B cell (primary cell): Measurements from ENCODE around the gene VSIG10. TPM values are rescaled to one million over a fixed set of nuclear protein-coding genes. Genes with fewer than 3 reads are reported as not detected.

Experiments used
- ATAC-seq: fragments of 200-7000 bp; cut with Tn5 transposase; one replicate; pipeline ENCODE4 v1.10.0; 2021; ENCODE audit warnings: low read depth, mild to moderate bottlenecking, moderate number of reproducible peaks, moderate library complexity
- CTCF ChIA-PET: fragments of 350-600 bp; sonication (Branson Sonifier 250); formaldehyde crosslinking; loops from one replicate; lab custom pipeline; 2021; ENCODE audit warnings: antibody characterized with exemption, inconsistent platforms; lab: Charles Lee
- POLR2A ChIA-PET: fragments of 350-600 bp; sonication (Branson Sonifier 250); formaldehyde crosslinking; loops from one replicate; lab custom pipeline; 2021; ENCODE audit warnings: antibody characterized with exemption; lab: Charles Lee
- DNase-seq: peaks from one replicate; pipeline ENCODE4 v3.0.0; 2013
- H2AFZ ChIP-seq: 2 replicates; pipeline ENCODE4 v1.6.1; 2012; ENCODE audit warnings: mild to moderate bottlenecking, low read depth, low read length; ENCODE audit not compliant: insufficient read depth, poor library complexity, severe bottlenecking
- H3K27ac ChIP-seq, 2 donors: 1 replicate in 1 of 2; 2 replicates in 1 of 2; pipeline ENCODE4 v1.5.1; 2012 to 2013; ENCODE audit warnings: low read length in 2 of 2, mild to moderate bottlenecking in 2 of 2, moderate library complexity in 1 of 2
- H3K27me3 ChIP-seq, 4 experiments: fragments of 200-600 bp in 1 of 4; sonication (generic) in 1 of 4; replicated peaks in 1 of 4; 1 replicate in 2 of 4; 2 replicates in 2 of 4; pipeline versions ENCODE4 v1.6.1 to v1.7.0; 2013 to 2016; ENCODE audit warnings: low read length in 3 of 4, mild to moderate bottlenecking in 2 of 4, mixed read lengths in 1 of 4, moderate library complexity in 1 of 4; ENCODE audit not compliant: insufficient read depth in 4 of 4, control insufficient read depth in 3 of 4; ENCODE audit errors: control extremely low read depth in 1 of 4
- H3K36me3 ChIP-seq, 2 experiments: replicated peaks in 1 of 2; 1 replicate in 1 of 2; 2 replicates in 1 of 2; pipeline versions ENCODE4 v1.6.1 to v1.7.1; 2013; ENCODE audit warnings: low read length in 1 of 2; ENCODE audit not compliant: insufficient read depth in 2 of 2, control insufficient read depth in 1 of 2; ENCODE audit errors: control extremely low read depth in 1 of 2, extremely low read depth in 1 of 2
- H3K4me1 ChIP-seq, 2 donors: fragments of 200-600 bp in 1 of 2; sonication (generic) in 1 of 2; 1 replicate in 1 of 2; 2 replicates in 1 of 2; pipeline versions ENCODE4 v1.5.1 to v1.6.1; 2013 to 2017; ENCODE audit warnings: low read length in 2 of 2; ENCODE audit not compliant: control insufficient read depth in 2 of 2, insufficient read depth in 2 of 2
- H3K4me2 ChIP-seq: replicated peaks from 2 replicates; pipeline ENCODE3; 2012; ENCODE audit warnings: mild to moderate bottlenecking, low read depth, low read length; ENCODE audit not compliant: poor library complexity, severe bottlenecking
- H3K4me3 ChIP-seq, 5 experiments: fragments of 200-600 bp in 1 of 5; sonication (generic) in 1 of 5; 1 replicate in 3 of 5; 2 replicates in 2 of 5; pipeline versions ENCODE4 v1.5.1 to v1.7.0; 2011 to 2016; ENCODE audit warnings: low read length in 4 of 5, mild to moderate bottlenecking in 4 of 5, low read depth in 2 of 5, control low read depth in 1 of 5, moderate library complexity in 1 of 5; ENCODE audit not compliant: insufficient read depth in 1 of 5; ENCODE audit errors: control extremely low read depth in 1 of 5, extremely low read depth in 1 of 5
- H3K79me2 ChIP-seq: fragments of 200-600 bp; sonication (generic); one replicate; pipeline ENCODE4 v1.6.0; 2016; ENCODE audit warnings: low read length; ENCODE audit not compliant: control insufficient read depth, insufficient read depth
- H3K9ac ChIP-seq: fragments of 200-600 bp; sonication (generic); 2 replicates; pipeline ENCODE4 v1.6.1; 2017; ENCODE audit warnings: mild to moderate bottlenecking, low read length, moderate library complexity
- H3K9me3 ChIP-seq, 3 donors: one replicate each; pipeline versions ENCODE4 v1.6.1 to v1.7.1; 2013; ENCODE audit warnings: low read length in 2 of 3; ENCODE audit not compliant: control insufficient read depth in 2 of 3, insufficient read depth in 1 of 3; ENCODE audit errors: control extremely low read depth in 1 of 3
- H4K20me1 ChIP-seq: 2 replicates; pipeline ENCODE4 v1.6.0; 2012; ENCODE audit warnings: mild to moderate bottlenecking, low read length; ENCODE audit not compliant: insufficient read depth, control insufficient read depth, poor library complexity, severe bottlenecking
- H3K27ac Mint-ChIP-seq: one replicate; pipeline ENCODE4 v1.8.0; 2021; ENCODE audit warnings: mixed read lengths
- H3K27me3 Mint-ChIP-seq: one replicate; pipeline ENCODE4 v1.8.0; 2021; ENCODE audit warnings: mixed read lengths
- H3K4me1 Mint-ChIP-seq: one replicate; pipeline ENCODE4 v1.8.0; 2021; ENCODE audit warnings: mixed read lengths
- H3K4me3 Mint-ChIP-seq: one replicate; pipeline ENCODE4 v1.8.0; 2021; ENCODE audit warnings: mixed read lengths
- H3K9me3 Mint-ChIP-seq: one replicate; pipeline ENCODE4 v1.8.0; 2022; ENCODE audit warnings: mixed read lengths; ENCODE audit not compliant: insufficient read depth
- EZH2 ChIP-seq: IDR thresholded peaks from 2 replicates; pipeline ENCODE4 v1.6.1; 2012; ENCODE audit warnings: borderline replicate concordance, low read depth, mild to moderate bottlenecking, moderate library complexity, low read length; ENCODE audit not compliant: insufficient read depth, poor library complexity, severe bottlenecking
- WGBS: methylation state at CpG from one replicate; pipeline ENCODE4 v1.1.5; 2013; ENCODE audit warnings: missing lambda C conversion rate; ENCODE audit not compliant: insufficient coverage; 5-methylcytosine and 5-hydroxymethylcytosine counted together
- intact Hi-C: fragments of 100-400 bp; cut with micrococcal nuclease; formaldehyde crosslinking; loops from one replicate; pipeline ENCODE4 v1.10.0; 2022
- polyA minus RNA-seq: library from RNA; depleted of rRNA, polyadenylated mRNA; stranded (reverse); fragments of >200 nt; gene quantifications from 2 replicates; pipeline ENCODE4 v1.2.3, GENCODE V29; 2012
- polyA plus RNA-seq: library from polyadenylated mRNA; depleted of rRNA; stranded (reverse); fragments of >200 nt; gene quantifications from 2 replicates; pipeline ENCODE4 v1.2.3, GENCODE V29; 2012
- total RNA-seq, 2 donors: library from RNA; stranded (reverse); fragments of 120-200 nt in 1 of 2; gene quantifications; 1 replicate in 1 of 2; 2 replicates in 1 of 2; pipeline versions ENCODE4 v1.2.3 to v1.2.4, GENCODE V29; 2013 to 2022
- TF ChIP-seq, protein P1 (sequence below): fragments of 200-600 bp; IDR thresholded peaks from one replicate; pipeline ENCODE4 v1.8.0; 2022; ENCODE audit warnings: antibody characterized with exemption, mild to moderate bottlenecking

VSIG10 gene, protein sequence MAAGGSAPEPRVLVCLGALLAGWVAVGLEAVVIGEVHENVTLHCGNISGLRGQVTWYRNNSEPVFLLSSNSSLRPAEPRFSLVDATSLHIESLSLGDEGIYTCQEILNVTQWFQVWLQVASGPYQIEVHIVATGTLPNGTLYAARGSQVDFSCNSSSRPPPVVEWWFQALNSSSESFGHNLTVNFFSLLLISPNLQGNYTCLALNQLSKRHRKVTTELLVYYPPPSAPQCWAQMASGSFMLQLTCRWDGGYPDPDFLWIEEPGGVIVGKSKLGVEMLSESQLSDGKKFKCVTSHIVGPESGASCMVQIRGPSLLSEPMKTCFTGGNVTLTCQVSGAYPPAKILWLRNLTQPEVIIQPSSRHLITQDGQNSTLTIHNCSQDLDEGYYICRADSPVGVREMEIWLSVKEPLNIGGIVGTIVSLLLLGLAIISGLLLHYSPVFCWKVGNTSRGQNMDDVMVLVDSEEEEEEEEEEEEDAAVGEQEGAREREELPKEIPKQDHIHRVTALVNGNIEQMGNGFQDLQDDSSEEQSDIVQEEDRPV
- total RNA-seq (2.6 and 6.1 TPM in 2 replicates), polyA plus RNA-seq (0.06 and 0.34 TPM in 2 replicates), polyA minus RNA-seq (2.1 and 2.8 TPM in 2 replicates)
- 3.0 TPM for total RNA-seq (2013)

DNA sequence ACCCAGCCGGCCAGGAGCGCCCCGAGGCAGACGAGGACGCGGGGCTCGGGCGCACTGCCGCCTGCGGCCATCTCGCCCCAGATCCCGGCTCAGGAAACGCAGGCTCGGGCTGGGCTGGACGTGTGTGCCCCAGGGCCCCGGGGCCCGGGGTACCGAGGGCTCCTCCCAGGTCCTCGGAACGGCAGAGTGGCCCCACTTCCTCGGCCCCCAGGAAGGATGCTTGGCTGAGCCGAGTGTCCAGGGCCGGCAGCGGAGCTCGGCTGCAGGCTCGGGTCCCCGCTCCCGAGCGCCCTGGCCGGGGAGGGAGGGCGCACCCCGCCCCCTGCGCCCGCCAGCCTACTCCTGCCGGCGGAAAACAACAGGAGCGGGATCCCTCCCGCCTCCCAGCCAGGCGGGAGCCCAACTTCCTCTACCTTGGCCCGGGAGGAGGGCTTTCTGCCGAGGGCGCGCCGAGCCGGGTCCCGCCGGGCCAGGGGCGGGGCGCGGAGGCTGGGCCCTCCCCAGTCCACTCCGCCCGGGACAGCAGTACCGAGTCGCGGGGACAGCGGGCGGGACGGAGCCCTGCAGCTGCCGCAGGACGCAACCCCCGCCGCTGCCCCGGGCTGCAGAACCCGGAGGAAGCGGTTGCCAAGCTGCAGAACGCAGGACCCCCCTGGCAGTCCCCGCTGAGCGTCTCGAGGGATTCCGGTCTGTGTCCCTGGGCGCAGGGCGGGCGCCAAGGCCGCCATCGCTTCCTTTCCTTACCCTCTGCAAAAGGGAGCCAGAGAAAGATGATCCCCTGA lies at the start of gene VSIG10:
Gene VSIG10, minus strand, starts transcription at position 411 of the 782 bp plus-strand sequence. Its CDS starts 340 bp downstream, at position 71.
- Histone ChIP-seq H3K27ac (no peak within 1 kb of the TSS), H3K4me3 (peak within 1 kb of the TSS; percentile 30 to 64 (median 56)), H2AFZ (peak within 1 kb of the TSS; percentile 70), H3K9ac (peak within 1 kb of the TSS; percentile 69), H3K79me2 (no peaks in the 10 kb centered on the region), H4K20me1 (no peaks in the 10 kb centered on the region), H3K4me2 (peak within 1 kb of the TSS; percentile 92), H3K9me3 (no peaks in the 10 kb centered on the region), H3K4me1 (peaks cover 6 to 12% of the 10 kb centered on the region in 2 donors), H3K36me3 (no peaks in the 10 kb centered on the region), H3K27me3 (peaks cover 0 to 31% (median 5%) of the 10 kb centered on the region in 4 experiments)
- under 1% methylated on average over 75 of the region's 75 CpGs for WGBS
- Mint-ChIP-seq H3K4me1 (peaks cover 10% of the 10 kb centered on the region), H3K27me3 (peaks cover 22% of the 10 kb centered on the region), H3K9me3 (no peaks in the 10 kb centered on the region), H3K4me3 (peak within 1 kb of the TSS; percentile 94), H3K27ac (no peak within 1 kb of the TSS)
- ATAC-seq (peak; percentile 61), DNase-seq (peak; percentile 40)
- ChIA-PET POLR2A (no interaction called here), CTCF (no interaction called here)
- TF ChIP-seq EZH2 = no peak
- intact Hi-C loops = no loop called here

DNA sequence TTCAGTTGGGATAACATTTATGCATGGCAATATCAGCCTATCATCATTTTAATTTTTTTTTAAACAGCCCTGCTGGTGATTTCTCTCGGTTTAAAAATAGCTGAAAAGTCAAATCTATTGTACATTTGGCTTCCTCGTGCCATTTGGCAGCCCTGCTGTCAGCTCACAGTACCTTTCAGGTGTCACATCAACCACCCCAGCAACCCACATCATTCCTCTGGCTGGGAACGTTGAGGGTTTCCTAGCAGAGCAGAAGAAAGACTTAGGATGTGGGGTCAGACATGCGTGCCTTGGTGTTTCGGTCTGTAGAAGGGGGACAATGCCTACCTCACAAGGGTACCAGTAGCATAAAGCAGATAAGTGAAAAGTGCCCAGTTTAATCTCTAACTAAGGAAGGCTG lies 47.9 kb upstream of the VSIG10 start:
- ChIA-PET POLR2A (no interaction called here), CTCF (interaction anchor here (0.9 kb wide), 1 partner anchor 15 kb away, joined by 3 read pairs; no protein-coding TSS in a partner anchor)
- Histone ChIP-seq H3K9me3 (no peaks in the 10 kb centered on the region), H3K27ac (no peak overlapping the region), H3K4me1 (no peaks in the 10 kb centered on the region), H2AFZ (no peak overlapping the region), H4K20me1 (no peaks in the 10 kb centered on the region), H3K79me2 (no peaks in the 10 kb centered on the region), H3K4me3 (no peak overlapping the region), H3K36me3 (peaks cover 6 to 17% of the 10 kb centered on the region in 2 experiments), H3K4me2 (no peak overlapping the region), H3K27me3 (no peaks in the 10 kb centered on the region), H3K9ac (no peak overlapping the region)
- Mint-ChIP-seq H3K4me1 (no peaks in the 10 kb centered on the region), H3K4me3 (no peak overlapping the region), H3K27me3 (no peaks in the 10 kb centered on the region), H3K9me3 (no peaks in the 10 kb centered on the region), H3K27ac (no peak overlapping the region)
- ATAC-seq (no peak), DNase-seq (no peak)
- intact Hi-C loops = no loop called here
- TF ChIP-seq, protein P1, sequence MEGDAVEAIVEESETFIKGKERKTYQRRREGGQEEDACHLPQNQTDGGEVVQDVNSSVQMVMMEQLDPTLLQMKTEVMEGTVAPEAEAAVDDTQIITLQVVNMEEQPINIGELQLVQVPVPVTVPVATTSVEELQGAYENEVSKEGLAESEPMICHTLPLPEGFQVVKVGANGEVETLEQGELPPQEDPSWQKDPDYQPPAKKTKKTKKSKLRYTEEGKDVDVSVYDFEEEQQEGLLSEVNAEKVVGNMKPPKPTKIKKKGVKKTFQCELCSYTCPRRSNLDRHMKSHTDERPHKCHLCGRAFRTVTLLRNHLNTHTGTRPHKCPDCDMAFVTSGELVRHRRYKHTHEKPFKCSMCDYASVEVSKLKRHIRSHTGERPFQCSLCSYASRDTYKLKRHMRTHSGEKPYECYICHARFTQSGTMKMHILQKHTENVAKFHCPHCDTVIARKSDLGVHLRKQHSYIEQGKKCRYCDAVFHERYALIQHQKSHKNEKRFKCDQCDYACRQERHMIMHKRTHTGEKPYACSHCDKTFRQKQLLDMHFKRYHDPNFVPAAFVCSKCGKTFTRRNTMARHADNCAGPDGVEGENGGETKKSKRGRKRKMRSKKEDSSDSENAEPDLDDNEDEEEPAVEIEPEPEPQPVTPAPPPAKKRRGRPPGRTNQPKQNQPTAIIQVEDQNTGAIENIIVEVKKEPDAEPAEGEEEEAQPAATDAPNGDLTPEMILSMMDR = no peak
- TF ChIP-seq EZH2 = no peak
- 94% methylated on average over 3 of the region's 5 CpGs for WGBS
